Measurements from ENCODE around the gene SEC14L3. TPM values are rescaled to one million over a fixed set of nuclear protein-coding genes. Genes with fewer than 3 reads are reported as not detected.

SEC14L3 gene
- total RNA-seq, 4 donors from 2014 or later, result 0.19 TPM; not detected in 3

DNA sequence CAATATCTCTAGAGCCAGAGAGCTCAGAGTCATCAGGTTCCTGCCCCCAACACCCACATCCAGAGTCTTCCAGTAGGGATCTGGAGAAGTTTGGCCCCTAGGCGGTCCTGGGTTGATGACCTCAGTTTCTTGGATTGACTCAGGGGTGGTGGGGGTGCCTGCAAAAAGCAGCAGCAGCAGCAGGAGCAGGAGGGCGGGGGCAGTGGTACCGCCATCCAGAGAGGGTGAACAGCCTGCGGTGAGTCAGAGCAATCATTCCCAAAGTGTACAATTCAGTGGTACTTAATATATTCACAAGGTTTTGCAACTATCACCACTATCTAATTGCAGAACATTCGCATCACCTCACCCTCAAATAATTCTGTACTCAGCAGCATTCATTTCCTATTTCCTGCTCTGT is 9.9 kb upstream of the SEC14L3 start:
- DNase-seq, result no peak
- peaks cover 0 to 4% (median 0%) of the 10 kb centered on the region in 4 donors for H3K27me3 ChIP-seq
- H3K4me3 ChIP-seq, result no peak overlapping the region
- H3K4me1 ChIP-seq, result peaks cover 0 to 5% (median 0%) of the 10 kb centered on the region in 3 donors
- H3K9me3 ChIP-seq, result no peaks in the 10 kb centered on the region
- intact Hi-C loops (cut with DNase I), result no loop called here
- 62 to 65% methylated on average over 4 to 5 of the region's 5 CpGs for WGBS, 2 donors
- no peaks in the 10 kb centered on the region for H3K36me3 ChIP-seq
- no peak overlapping the region for H3K27ac ChIP-seq
- TF ChIP-seq, protein P1, sequence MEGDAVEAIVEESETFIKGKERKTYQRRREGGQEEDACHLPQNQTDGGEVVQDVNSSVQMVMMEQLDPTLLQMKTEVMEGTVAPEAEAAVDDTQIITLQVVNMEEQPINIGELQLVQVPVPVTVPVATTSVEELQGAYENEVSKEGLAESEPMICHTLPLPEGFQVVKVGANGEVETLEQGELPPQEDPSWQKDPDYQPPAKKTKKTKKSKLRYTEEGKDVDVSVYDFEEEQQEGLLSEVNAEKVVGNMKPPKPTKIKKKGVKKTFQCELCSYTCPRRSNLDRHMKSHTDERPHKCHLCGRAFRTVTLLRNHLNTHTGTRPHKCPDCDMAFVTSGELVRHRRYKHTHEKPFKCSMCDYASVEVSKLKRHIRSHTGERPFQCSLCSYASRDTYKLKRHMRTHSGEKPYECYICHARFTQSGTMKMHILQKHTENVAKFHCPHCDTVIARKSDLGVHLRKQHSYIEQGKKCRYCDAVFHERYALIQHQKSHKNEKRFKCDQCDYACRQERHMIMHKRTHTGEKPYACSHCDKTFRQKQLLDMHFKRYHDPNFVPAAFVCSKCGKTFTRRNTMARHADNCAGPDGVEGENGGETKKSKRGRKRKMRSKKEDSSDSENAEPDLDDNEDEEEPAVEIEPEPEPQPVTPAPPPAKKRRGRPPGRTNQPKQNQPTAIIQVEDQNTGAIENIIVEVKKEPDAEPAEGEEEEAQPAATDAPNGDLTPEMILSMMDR (IDR thresholded peaks at IDR 0.05), result no peak
- no peak for TF ChIP-seq POLR2A (IDR thresholded peaks at IDR 0.05)

DNA sequence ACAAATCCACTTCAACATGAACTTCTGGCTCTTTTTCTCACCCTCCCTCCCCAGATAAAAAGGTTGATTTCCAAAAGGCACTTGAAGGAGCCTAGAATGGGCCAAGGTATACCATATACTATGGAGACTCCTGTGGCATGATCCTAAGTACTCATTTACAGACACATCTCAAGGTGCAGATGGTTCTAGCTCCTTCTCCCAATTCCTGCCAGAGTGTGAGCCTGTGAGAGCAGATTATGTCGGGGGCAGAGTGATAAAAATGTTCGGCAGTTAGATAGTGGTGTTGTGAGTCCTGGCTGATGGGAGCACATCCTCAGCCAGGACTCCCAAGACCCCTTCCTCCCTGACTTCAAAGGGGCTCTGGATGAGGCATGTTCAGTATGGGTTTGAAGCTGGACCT is 8.2 kb upstream of the SEC14L3 start:
- Histone ChIP-seq H3K4me3 (no peak overlapping the region), H3K4me1 (no peaks in the 10 kb centered on the region), H3K9me3 (no peaks in the 10 kb centered on the region), H3K27ac (no peak overlapping the region), H3K27me3 (no peaks in the 10 kb centered on the region), H3K36me3 (no peaks in the 10 kb centered on the region)
- 100% methylated on average over 2 of the region's 2 CpGs; no CpG with 5 or more reads in 1 of the 2 donors for WGBS, 2 donors
- TF ChIP-seq, protein P1 (IDR thresholded peaks at IDR 0.05), result no peak
- no peak for TF ChIP-seq POLR2A (IDR thresholded peaks at IDR 0.05)
- no peak for DNase-seq
- intact Hi-C loops (cut with DNase I), result no loop called here

DNA sequence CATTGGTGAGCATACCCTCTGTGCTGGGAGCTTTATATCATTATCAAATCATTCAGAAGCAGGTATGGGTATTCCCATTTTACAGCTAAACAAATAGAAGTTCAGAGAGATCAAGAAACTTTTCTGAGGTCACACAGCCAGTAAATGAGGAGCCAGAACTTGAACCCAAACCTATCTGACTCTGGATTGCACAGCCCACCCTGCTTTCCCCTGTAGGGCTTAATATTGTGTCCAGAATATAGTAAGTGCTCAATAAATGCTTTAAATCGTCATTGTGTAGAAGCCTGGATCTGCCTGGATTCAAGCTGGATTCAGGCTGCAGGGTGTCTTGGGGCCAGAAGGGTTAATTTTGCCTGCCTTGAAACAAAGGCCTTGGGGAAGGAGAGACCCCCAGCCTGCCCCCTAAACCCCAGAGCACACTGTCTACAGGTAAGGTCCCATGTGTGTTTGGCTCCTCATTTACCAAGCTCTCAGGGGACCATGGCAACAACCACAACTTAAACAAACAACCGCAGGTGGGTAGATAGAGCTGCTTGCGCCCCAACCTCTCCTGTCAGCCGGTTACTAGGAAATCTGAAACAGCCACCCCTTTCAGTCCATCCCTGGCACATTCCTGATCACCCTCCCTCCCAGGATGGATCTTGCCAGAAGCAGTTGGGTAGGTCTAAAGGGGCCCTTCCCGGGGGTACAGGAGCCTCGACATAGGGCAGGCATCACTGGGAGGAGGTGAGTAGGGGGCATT is 3.0 kb upstream of the SEC14L3 start:
- Histone ChIP-seq H3K27ac (no peak overlapping the region), H3K36me3 (no peaks in the 10 kb centered on the region), H3K9me3 (no peaks in the 10 kb centered on the region), H3K27me3 (peaks cover 0 to 38% (median 0%) of the 10 kb centered on the region in 4 donors), H3K4me1 (peaks cover 0 to 11% (median 0%) of the 10 kb centered on the region in 3 donors), H3K4me3 (no peak overlapping the region)
- 40 to 44% methylated on average over 1 to 6 of the region's 6 CpGs for WGBS, 2 donors
- no peak for DNase-seq
- TF ChIP-seq, protein P1 (IDR thresholded peaks at IDR 0.05), result no peak
- no peak for TF ChIP-seq POLR2A (IDR thresholded peaks at IDR 0.05)
- intact Hi-C loops (cut with DNase I), result no loop called here

- no peaks in the 10 kb centered on the region for H3K9me3 ChIP-seq
- no peak overlapping the region for H3K27ac ChIP-seq
- WGBS, 2 donors, result 89 to 98% methylated on average over 4 of the region's 4 CpGs
- no peak overlapping the region for H3K4me3 ChIP-seq
- no peak for DNase-seq
- peaks cover 0 to 11% (median 0%) of the 10 kb centered on the region in 3 donors for H3K4me1 ChIP-seq
- no peak for TF ChIP-seq POLR2A (IDR thresholded peaks at IDR 0.05)
- TF ChIP-seq, protein P1 (IDR thresholded peaks at IDR 0.05), result no peak
- no peaks in the 10 kb centered on the region for H3K36me3 ChIP-seq
- intact Hi-C loops (cut with DNase I), result no loop called here
- H3K27me3 ChIP-seq, result peaks cover 0 to 40% (median 0%) of the 10 kb centered on the region in 4 donors
These were observed 2.3 kb upstream of the SEC14L3 start for GRCh38 chr22:30474121-30474520.

DNA sequence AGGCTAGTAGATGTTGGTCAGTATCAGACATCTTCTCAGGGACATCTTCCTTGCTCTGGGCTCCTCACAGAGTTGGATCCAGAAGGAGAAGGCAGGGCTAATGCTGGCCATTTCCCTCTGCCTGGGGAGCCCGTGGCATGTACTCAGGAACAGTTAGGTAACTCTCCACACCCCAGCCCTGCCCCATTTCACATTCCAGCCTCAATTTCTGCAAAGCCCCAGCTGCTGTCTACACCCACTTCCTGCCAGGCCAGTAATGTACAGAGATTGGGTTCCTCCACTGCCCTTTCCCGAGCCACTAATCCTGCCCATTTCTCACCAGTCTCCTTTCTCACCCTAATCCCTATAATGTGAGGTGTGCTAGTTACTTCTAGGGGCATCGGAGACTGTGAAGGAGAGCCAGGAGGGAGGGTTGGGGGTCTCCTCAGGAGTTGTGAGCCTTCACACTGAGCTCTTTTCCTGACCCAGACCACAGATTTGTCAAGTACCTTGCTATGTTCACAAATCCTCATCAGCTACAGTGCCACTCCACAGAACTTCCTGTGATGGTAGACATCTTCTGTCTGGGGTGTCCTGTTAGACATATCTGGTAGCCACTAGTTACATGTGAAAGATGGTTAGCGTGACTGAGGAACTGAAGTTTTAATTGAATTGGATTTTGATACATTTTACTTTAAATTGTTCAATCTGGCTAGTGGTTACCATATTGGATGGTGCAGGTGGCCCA is 1.3 kb upstream of the SEC14L3 start:
- 53 to 54% methylated on average over 4 of the region's 4 CpGs for WGBS, 2 donors
- H3K36me3 ChIP-seq, result no peaks in the 10 kb centered on the region
- peak overlapping the region in 1 of 4 donors; percentile 33 for H3K27ac ChIP-seq
- no peak for TF ChIP-seq POLR2A (IDR thresholded peaks at IDR 0.05)
- TF ChIP-seq, protein P1 (IDR thresholded peaks at IDR 0.05), result no peak
- H3K27me3 ChIP-seq, result peaks cover 0 to 43% (median 0%) of the 10 kb centered on the region in 4 donors
- peaks cover 0 to 11% (median 0%) of the 10 kb centered on the region in 3 donors for H3K4me1 ChIP-seq
- no peaks in the 10 kb centered on the region for H3K9me3 ChIP-seq
- intact Hi-C loops (cut with DNase I), result no loop called here
- H3K4me3 ChIP-seq, result no peak overlapping the region
- DNase-seq, result no peak
